GM18861 (cell line): ENCODE data around the gene DLX6.
"Not testable (repeated sequence)": the region's sequence is repeated elsewhere in the genome, so short reads cannot be mapped to it uniquely, and the experiment has no call there.

Experiments used
- ATAC-seq: cut with Tn5 transposase; IDR thresholded peaks from one replicate; pipeline ENCODE4 v1.9.1; 2021; ENCODE audit not compliant: unreplicated experiment

DLX6 gene

DNA sequence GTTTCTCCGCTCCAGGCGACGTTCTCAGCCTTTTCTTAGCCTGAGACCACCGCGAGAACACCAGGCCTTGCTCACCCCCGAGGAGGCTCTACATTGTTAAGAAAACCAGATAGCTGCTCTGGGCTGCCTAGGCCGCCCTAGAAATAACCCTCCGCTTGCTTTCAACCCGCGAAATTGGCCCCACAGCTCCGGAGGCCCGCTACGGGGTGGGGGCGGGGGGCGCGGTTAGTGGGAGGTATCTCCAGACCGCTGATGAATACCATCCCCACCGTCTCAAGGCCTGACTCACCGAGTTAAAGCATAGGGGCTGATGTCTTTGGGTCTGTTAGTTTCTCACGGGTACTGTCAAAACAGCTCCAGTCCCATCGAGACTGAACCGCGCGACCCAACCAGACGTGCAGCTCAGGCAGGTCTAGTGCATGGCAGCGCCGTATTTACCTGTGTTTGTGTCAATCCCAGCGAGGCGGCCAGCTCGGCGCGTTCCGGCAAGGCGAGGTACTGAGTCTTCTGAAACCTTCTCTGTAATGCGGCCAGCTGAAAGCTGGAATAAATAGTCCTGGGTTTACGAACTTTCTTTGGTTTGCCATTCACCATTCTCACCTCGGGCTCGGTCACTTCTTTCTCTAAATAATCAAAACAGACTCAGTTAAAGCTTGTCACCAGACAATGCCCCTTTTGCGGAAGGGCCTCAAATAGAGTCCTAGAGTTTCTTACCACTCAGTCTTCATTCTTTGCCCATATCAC is 16.6 kb downstream of the DLX6 start:
- ATAC-seq, result no peak

DNA sequence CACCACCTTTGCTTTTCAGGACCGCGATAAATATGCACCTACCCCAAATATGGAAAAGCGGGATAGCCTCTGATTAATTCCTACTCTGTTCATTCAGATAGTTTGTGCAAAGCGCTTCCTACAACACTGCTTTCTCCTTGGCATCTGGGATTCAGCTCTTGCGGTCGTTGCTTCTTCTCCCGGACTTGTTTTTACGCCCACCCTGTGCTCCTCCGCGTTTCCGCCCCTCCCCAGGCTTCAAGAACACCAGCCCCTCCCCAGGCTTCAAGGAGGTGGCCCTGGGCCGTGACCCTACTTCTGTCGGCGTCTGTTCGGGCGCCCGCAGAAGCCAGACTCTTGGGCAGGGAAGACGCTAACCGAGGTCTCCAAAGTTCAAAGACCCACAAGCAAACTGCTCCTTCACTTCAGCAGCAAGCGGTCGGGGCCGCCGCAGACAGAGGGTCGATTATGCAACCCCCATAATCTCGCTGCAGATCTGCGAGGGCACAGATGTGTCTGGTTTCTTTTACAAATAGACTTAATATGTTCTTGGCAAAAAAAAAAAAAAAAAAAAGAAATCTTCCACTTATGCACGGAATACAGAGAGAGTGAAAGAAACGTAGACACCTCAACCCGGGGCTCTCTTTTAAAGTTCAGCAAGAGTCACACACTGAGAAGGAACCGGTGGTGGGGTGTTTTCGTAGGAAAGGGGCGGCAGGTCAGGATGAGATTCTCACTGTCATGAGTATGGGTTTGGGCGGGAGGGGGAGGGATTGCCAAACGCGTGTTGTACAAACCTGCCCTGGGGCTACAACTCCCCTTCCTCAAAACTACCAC is 17.3 kb downstream of the DLX6 start:
- ATAC-seq, result no peak

DNA sequence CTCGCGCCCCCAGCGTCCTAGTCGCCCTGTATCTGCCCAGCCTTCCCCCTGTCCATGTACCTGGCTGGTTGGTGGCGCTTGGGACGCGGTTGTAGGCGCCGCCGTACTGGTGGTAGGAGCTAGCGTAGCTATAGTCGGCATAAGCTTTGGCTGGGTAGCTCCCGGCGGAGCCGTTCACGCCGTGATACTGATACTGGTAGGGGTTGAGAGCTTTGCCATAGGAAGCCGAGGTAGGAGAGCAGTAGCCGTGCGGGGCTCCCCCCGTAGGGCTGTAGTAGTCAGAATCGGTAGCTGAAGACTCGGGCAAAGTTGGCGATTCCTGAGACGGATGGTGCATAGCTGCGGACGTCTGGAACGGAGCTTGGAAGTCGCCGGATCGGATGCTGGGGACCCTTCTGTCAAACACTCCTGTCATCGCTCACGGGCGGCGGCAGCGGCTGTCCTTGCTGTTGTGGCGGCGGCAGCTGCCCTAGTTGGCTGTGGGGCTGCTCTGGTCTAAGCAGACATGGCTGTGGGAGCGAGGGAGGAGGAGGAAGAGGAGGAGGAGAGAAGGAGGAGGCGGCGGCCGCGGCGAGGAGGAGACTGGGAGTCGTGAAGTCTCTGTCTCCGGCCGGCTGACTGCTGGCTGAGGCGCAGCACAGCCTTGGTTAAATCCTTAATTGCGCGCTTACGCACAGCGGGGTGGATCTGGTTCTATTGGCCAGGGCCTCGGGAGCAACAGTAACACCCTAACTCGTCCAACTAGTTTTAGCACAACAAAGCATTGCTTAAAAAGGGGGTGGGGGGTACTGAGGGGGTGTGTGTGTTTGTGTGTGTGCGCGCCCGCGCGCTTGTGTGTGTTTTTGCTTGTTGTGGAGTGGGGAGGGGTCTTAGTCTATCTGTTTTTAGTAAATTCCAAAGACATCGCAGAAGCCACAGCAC is 19.1 kb downstream of the DLX6 start, which contains the start of gene DLX5:
Gene DLX5 (minus strand): TSS at position 623 of the 921 bp plus-strand sequence. CDS start 208 bp downstream, at position 415.
- ATAC-seq, result no peak

DNA sequence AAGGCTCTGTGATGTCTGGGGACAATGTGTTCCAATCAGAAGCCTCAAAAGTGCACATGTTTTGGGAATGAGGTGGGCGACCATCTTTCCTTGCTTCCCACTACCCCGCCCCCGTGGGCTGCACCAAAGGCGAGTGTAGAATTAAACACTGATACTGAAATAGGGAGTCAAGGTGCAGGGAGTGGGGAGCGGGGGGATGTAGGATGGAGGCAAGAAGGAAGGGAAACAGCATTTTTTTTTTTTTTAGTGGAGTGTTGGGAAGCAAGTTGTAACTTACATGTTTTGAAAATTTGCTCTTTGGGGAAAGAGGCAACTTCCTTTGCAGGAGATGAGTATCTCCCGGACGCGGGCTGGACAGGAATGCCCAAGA is 19.8 kb downstream of the DLX6 start:
- ATAC-seq, result no peak

- ATAC-seq, result no peak
These were observed 20.8 kb downstream of the DLX6 start for GRCh38 chr7:97025983-97026714.

GRCh38 chr7:97026715-97027426 is 21.5 kb downstream of the DLX6 start:
- ATAC-seq, result no peak

DNA sequence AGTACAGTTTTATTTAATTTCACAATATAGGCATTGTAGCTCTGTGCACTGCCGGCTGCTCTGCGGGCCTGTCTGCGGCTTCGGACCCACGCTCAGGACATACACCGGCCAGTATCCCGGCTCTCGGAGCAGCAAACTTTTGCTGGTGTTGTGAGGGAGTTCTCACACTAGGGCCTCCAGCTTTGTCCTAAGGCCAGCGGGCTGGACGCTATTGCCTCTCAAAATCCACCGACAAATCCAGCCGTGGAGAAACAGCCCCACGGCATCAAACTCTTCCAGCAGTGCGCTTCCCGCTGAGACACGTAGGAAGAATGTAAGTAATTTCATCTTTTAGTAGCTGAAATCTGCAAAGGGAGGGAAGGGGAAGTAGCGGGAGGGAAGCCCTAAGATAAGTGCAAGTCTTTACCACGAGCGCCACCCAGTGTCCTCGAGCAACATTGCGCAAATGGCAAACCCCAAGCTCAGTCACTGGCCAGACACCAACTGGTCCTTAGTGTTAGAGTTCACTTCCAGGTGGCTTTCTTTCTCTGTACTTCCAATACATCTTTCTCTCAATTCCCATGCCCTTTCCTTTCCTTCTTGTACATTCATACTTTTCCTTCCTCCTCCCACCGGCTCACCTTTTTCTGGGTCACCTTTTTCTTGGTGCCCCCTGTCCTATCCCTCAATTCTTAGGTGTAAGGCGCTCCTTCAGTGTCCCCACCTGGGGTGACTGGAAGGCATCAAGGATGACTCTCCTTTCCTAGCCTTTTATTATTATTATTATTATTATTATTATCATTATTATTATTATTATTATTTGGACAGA is 22.3 kb downstream of the DLX6 start:
- peak; percentile 82 for ATAC-seq

DNA sequence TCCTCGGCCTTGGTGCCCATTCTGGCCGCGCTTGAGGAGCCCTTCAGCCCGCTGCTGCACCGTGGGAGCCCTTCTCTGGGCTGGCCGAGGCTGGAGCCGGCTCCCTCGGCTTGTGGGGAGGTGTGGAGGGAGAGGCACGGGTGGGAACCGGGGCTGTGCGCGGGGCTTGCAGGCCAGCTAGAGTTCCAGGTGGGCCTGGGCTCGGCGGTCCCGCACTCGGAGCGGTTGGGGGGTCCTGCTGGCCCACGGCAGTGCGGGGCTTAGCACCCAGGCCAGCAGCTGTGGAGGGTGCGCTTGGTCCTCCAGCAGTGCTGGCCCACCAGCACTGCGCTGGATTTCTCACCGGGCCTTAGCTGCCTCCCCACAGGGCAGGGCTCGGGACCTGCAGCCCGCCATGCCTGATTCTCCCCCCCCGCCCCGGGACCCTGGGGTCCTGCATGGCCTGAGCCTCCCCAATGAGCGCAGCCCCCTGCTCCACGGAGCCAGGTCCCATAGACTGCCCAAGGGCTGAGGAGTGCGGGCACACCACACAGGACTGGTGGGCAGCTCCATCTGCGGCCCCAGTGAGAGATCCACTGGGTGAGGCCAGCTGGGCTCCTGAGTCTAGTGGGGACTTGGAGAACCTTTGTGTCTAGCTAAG is 29.0 kb downstream of the DLX6 start:
- ATAC-seq, result not testable (repeated sequence)

- no peak for ATAC-seq
These were observed 34.2 kb downstream of the DLX6 start for GRCh38 chr7:97039374-97040065.

DNA sequence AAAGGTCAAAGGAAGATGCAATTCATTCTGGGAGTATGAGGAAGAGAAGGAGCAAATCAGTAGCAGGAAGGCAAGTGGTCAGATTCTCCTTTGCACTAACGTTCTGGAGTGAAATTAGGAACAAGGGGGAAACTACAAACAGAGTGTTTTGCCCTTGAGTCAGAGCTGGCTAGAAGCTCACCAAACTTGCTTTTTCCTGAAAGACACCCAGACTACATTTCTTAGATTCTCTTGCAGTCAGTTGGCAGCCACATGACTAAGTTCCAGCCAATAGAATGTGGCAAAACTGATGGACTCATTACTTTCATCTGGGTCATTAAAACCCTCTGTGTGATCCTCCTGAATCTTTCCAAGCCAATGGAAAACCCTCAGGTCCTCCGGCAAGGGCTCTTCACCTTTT is 37.9 kb downstream of the DLX6 start:
- ATAC-seq, result no peak
